K562 (cell line): ENCODE results near the gene NCBP2. TPM values are rescaled to one million over a fixed set of nuclear protein-coding genes. Genes with fewer than 3 reads are reported as not detected.

Source experiments
- ATF6 ChIP-seq: sonication (generic); formaldehyde crosslinking; IDR thresholded peaks from 2 replicates; pipeline ENCODE4 v1.4.0; 2020; ENCODE audit warnings: mild to moderate bottlenecking, missing genetic modification reagents
- DIDO1 ChIP-seq: fragments of 450-650 bp; IDR thresholded peaks from 2 replicates; pipeline ENCODE4 v1.6.1; 2016; ENCODE audit warnings: low read depth, missing biosample characterization, missing genetic modification characterization
- FOXA1 ChIP-seq: fragments of 450-650 bp; IDR thresholded peaks from 2 replicates; pipeline ENCODE4 v1.6.1; 2016; ENCODE audit warnings: mild to moderate bottlenecking, borderline replicate concordance
- GABPB1 ChIP-seq: sonication (generic); formaldehyde crosslinking; IDR thresholded peaks from 2 replicates; pipeline ENCODE4 v1.8.0; 2022; ENCODE audit warnings: mild to moderate bottlenecking, missing genetic modification reagents
- HNRNPK ChIP-seq: fragments of 200-400 bp; formaldehyde crosslinking; IDR thresholded peaks from one replicate; pipeline ENCODE4 v1.6.1; 2018; ENCODE audit warnings: mild to moderate bottlenecking, low read depth, low read length; ENCODE audit not compliant: poor library complexity, severe bottlenecking
- MLLT1 ChIP-seq, 2 experiments: fragments of 450-650 bp; IDR thresholded peaks; 2 replicates each; pipeline ENCODE4 v1.6.1; 2016
- MLX ChIP-seq, 2 experiments: fragments of 450-650 bp in 1 of 2; sonication (generic) in 1 of 2; formaldehyde crosslinking; conservative IDR thresholded peaks; 2 replicates each; pipeline versions ENCODE4 v1.4.0 to v1.8.1; 2020 to 2022; ENCODE audit warnings: mild to moderate bottlenecking in 1 of 2, missing genetic modification reagents in 1 of 2
- PHF8 ChIP-seq: fragments of 200-600 bp; sonication (generic); IDR thresholded peaks from 2 replicates; pipeline ENCODE4 v1.6.1; 2012; ENCODE audit warnings: mixed run types, mild to moderate bottlenecking, inconsistent platforms, low read length, moderate library complexity, borderline replicate concordance
- RCOR1 ChIP-seq, 2 experiments: IDR thresholded peaks; 2 replicates each; pipeline ENCODE4 v1.6.1; 2012; ENCODE audit warnings: low read depth in 2 of 2, low read length in 2 of 2, borderline replicate concordance in 1 of 2, improper control_type of control experiment in 1 of 2
- SP2 ChIP-seq: IDR thresholded peaks from 2 replicates; pipeline ENCODE4 v1.6.1; 2011; ENCODE audit warnings: mild to moderate bottlenecking, low read depth, low read length, moderate library complexity; ENCODE audit not compliant: poor library complexity, severe bottlenecking; ENCODE audit errors: extremely low read depth
- SUPT5H ChIP-seq: fragments of 450-650 bp; IDR thresholded peaks from 2 replicates; pipeline ENCODE4 v1.6.1; 2016
- ZNF12 ChIP-seq: sonication (generic); formaldehyde crosslinking; IDR thresholded peaks from 2 replicates; pipeline ENCODE4 v1.4.0; 2020; ENCODE audit warnings: mild to moderate bottlenecking, missing genetic modification reagents
- ZNF143 ChIP-seq: sonication (generic); formaldehyde crosslinking; IDR thresholded peaks from 2 replicates; pipeline ENCODE4 v1.9.0; 2022; ENCODE audit warnings: mild to moderate bottlenecking, missing genetic modification reagents
- ZNF232 ChIP-seq: sonication (generic); formaldehyde crosslinking; IDR thresholded peaks from 2 replicates; pipeline ENCODE4 v1.8.0; 2022; ENCODE audit warnings: mild to moderate bottlenecking, missing genetic modification reagents
- ZNF551 ChIP-seq: fragments of 250-450 bp; sonication (Bioruptor Pico); IDR thresholded peaks from 2 replicates; pipeline ENCODE4 v1.5.0; 2021; ENCODE audit warnings: mild to moderate bottlenecking, moderate library complexity
- ZNF695 ChIP-seq: fragments of 450-650 bp; formaldehyde crosslinking; IDR thresholded peaks from 2 replicates; pipeline ENCODE4 v1.4.0; 2020; ENCODE audit warnings: mild to moderate bottlenecking, moderate library complexity
- ZNF707 ChIP-seq: fragments of 250-450 bp; sonication (Bioruptor Pico); conservative IDR thresholded peaks from 2 replicates; pipeline ENCODE4 v1.8.0; 2022; ENCODE audit warnings: inconsistent platforms, mild to moderate bottlenecking, moderate library complexity
- ZSCAN29 ChIP-seq: fragments of 450-650 bp; IDR thresholded peaks from 2 replicates; pipeline ENCODE4 v1.6.1; 2017
- polyA plus RNA-seq, 8 experiments: library from polyadenylated mRNA; depleted of rRNA in 4 of 8; stranded (reverse) in 5 of 8; unstranded in 3 of 8; fragments of >200 nt; fragmentation: Nextera tagmentation in 2 of 8; fragmentation: Illumina TruSeq in 1 of 8; extraction: Ambion mirVana in 2 of 8; extraction: Trizol in 1 of 8; gene quantifications; 2 replicates each; pipeline versions ENCODE4 v1.2.1 to v1.2.3, GENCODE V29; 2011 to 2014; ENCODE audit warnings: inconsistent platforms in 1 of 8, missing spikeins in 1 of 8
- total RNA-seq, 7 experiments: library from RNA; depleted of rRNA in 6 of 7; stranded (reverse); fragments of >200 nt in 6 of 7; fragmentation: Illumina TruSeq in 2 of 7; extraction: Trizol in 2 of 7; gene quantifications; 2 replicates each; pipeline versions ENCODE4 v1.2.1 to v1.2.3, GENCODE V29; 2011 to 2021; ENCODE audit warnings: low replicate concordance in 1 of 7
- TF ChIP-seq, protein P1 (sequence below): IDR thresholded peaks from 3 replicates; pipeline ENCODE4 v1.6.1; 2011; ENCODE audit warnings: borderline replicate concordance, mild to moderate bottlenecking, moderate library complexity; ENCODE audit not compliant: insufficient read length; ENCODE audit errors: extremely low read depth

Gene NCBP2
- total and polyA plus RNA-seq, 9 of the 15 experiments (the other 6 are each of a cell fraction or from before 2014, with no cell fraction given), result 56.4 to 102 (median 82.3) TPM

- TF ChIP-seq FOXA1 (no peak), ZSCAN29 (no peak), ZNF12 (CRISPR knock-in tag) (peak; percentile 36; the same call in 1 of the 2 replicates), GABPB1 (peak; percentile 97), ZNF143 (CRISPR knock-in tag) (no peak), DIDO1 (peak; percentile 84), ZNF707 (no peak), SP2 (no peak), MLLT1 (IDR thresholded peaks at IDR 0.05) (peak; percentile 44 to 86; a peak in 3 of 4 replicates), RCOR1 (IDR thresholded peaks at IDR 0.05; ENCODE audit: borderline replicate concordance in 1 of 2, low read depth in 2 of 2, low read length in 2 of 2) (peak in 1 of 2 experiments; percentile 68; a peak in 2 of 4 replicates), PHF8 (peak; percentile 88; the same call in 1 of the 2 replicates), ZNF551 (CRISPR knock-in tag) (no peak), MLX (CRISPR knock-in tag; conservative IDR thresholded peaks at IDR 0.05) (no peak), ZNF232 (CRISPR knock-in tag) (0 out of 2 replicates have a peak, but pooled peaks have one; percentile 10), ATF6 (CRISPR knock-in tag) (peak; percentile 31; the same call in 1 of the 2 replicates), ZNF695 (CRISPR knock-in tag) (no peak), HNRNPK (peak; percentile 38), SUPT5H (peak; percentile 91)
- TF ChIP-seq, protein P1, sequence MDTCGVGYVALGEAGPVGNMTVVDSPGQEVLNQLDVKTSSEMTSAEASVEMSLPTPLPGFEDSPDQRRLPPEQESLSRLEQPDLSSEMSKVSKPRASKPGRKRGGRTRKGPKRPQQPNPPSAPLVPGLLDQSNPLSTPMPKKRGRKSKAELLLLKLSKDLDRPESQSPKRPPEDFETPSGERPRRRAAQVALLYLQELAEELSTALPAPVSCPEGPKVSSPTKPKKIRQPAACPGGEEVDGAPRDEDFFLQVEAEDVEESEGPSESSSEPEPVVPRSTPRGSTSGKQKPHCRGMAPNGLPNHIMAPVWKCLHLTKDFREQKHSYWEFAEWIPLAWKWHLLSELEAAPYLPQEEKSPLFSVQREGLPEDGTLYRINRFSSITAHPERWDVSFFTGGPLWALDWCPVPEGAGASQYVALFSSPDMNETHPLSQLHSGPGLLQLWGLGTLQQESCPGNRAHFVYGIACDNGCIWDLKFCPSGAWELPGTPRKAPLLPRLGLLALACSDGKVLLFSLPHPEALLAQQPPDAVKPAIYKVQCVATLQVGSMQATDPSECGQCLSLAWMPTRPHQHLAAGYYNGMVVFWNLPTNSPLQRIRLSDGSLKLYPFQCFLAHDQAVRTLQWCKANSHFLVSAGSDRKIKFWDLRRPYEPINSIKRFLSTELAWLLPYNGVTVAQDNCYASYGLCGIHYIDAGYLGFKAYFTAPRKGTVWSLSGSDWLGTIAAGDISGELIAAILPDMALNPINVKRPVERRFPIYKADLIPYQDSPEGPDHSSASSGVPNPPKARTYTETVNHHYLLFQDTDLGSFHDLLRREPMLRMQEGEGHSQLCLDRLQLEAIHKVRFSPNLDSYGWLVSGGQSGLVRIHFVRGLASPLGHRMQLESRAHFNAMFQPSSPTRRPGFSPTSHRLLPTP, result no peak
These were observed at the start of gene NCBP2 (continued) for GRCh38 chr3:196942226-196942914.
